Activated naive CD4-positive, alpha-beta T cell (primary cell): ENCODE results near the gene HSPB2.

Experiments used
- DNase-seq, 4 experiments: peaks; one replicate each; lab custom pipeline; 2025; lab: John Stamatoyannopoulos, UW

The HSPB2 gene

DNA sequence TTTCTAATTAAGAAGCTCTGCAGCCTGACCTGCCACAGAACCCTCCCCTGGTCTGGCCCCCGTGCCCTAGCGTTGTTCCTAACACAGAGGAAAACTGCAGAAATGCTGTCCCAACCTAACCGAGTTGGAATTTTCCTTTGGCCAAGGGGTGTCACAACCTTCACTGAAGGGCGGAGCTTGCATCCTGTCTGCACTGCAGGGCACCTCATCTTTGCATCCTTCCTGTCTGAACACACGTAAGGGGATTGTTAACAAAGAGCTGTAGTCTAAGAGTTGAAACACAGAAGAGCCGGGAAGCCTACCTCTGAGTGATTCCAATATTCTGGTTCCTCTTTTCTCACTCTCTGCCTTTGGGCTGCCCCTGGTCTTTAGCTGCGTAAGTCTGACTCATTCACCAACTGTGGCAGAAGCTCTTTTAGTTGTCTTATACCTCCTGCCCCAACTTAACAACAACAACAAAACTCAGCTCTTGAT lies 26.2 kb downstream of the HSPB2 start:
- peak in 1 of 4 experiments; percentile 7 for DNase-seq

DNA sequence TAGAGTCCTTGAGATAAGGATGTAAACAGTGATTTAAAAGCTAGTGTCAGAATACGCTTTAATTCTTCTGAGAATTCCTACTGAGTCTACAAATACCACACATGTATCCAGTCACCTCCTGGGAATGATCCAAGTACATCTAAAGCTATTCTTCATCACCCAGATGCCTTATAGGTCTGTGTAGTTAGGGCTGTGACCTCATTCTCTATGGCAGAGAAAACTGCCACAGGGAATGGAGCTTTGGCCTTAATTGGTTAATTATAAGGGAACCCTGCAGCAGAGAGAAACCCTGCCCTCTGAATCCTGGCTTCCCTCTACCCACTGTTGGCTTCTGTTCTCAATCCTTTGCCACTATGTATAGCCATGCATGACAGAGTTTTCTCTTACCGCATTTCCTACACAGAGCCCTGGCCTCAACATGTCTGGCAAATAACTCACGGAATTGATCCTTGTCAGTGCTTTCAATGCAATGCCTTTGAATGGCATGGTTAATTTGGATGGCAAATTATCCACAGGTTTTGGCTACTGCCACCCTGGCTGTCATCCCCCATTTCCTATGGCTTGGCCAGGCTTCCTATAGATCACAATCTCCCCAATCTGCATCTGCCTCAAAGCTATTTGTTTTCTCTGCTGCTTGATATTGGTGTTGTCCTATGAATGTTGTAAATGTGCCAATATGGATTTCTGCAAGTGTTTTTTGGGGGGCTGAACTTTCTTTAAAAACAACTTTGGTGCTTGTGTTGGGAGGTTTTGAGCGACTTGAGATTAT lies 27.5 kb downstream of the HSPB2 start:
- no peak for DNase-seq

DNA sequence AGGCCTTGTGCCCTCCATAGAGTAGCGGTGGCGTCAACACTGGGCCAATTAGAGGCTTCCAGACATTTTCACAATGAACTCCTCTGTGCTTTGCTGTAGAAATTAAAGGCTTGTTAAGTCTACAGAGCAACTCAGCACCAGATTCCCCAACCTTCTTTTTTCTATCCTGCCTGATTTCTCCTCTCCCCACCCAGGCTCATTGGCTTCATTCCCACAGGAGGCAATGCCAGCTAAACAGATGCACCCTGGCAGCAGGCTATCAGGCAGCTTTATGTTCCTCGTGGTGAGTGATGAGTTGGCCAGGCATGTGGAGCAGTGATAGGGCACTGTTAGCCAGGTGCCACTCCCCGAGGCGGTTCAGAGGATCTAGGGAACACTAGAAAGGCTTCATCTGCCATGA lies 29.4 kb downstream of the HSPB2 start:
- DNase-seq: no peak

DNA sequence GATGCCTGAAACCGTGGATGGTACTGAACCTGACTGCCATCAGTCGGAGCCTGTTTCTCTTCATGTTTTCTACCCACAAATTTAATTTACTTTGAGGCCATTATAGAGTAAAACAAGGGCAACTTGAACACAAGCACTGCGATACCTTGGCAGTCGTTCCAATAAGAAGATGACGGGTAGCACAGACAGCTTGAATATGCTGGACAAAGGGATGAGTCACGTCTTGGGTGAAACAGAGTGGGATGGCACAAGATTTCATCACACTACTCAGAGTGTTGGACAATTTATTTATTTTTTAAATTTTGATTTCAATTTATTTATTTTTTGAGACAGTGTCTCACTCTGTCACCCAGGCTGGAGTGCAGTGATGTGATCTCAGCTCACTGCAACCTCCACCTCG lies 30.3 kb downstream of the HSPB2 start:
- no peak for DNase-seq

DNA sequence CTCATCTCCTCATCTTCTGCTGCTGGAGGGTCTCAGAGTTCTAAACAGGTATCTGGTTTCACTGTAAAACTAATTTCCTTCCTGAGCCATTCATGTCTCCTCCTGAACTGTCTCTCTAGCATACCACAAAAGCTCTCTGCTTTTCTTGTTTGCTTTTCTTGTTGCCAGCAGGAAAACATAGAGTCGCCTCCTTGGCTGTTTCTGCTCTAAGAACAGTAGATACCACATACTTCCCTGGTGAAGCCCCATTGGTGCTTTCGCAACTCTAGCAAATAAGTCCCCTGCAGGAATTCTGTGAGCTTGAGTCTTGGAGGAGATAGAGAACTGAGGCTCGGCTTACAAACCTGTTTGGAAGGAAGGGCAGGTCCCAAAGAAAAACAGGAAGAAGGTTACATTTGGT lies 31.6 kb downstream of the HSPB2 start:
- DNase-seq: no peak

DNA sequence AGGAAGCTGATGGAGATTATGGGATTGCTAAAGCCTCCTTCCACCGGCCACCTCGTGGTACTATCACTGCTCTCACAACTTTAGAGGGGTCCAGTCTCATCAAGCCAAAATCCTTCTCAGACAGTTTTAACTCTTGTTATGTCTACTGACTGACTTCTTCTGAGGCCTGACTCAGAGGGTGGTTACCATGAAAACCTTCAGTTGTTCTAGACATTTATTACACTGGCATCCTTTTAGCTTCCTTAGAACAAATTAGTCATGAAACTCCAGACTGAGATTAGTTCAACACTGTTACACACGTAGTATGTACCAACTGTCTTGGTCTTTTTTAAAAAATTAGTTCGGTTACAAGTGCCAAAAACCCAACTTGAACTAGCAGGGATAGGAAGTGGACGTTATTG lies 32.1 kb downstream of the HSPB2 start:
- no peak for DNase-seq

DNA sequence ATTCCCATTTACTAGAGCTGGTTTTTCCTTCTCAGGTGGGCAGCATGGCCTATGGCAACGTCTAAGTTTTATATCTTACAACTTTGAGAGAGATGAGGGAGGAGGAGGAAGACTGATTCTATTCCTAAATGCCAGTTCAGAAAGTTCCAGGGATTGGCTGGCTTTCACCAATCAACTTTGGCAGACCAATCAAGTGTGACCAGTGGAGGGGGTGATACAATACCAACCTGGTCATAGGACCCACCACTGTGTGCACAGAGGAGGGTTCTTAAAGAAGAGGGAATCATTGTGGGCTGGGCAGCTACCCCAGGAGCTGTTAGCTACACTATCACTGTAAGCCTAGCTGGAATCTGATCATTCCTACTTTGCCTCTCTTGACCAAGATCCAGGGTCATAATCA lies 32.7 kb downstream of the HSPB2 start:
- DNase-seq: no peak

DNA sequence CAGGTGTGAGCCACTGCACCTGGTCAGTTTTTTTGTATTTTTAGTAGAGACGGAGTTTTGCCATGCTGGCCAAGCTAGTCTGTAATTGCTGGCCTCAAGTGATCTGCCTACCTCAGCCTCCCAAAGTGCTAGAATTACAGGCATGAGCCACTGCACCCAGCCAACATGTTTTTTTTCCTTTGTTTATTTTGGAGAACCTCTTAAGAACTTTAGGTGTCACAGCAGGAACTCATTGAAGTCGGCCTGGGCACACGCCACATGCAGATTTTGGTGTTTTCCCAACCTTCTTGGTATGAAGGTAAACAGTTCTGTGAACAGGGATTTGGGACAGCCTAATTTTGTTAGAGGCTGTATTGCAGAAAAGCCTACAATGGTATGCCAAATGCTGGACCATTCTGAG lies 34.0 kb downstream of the HSPB2 start:
- no peak for DNase-seq

DNA sequence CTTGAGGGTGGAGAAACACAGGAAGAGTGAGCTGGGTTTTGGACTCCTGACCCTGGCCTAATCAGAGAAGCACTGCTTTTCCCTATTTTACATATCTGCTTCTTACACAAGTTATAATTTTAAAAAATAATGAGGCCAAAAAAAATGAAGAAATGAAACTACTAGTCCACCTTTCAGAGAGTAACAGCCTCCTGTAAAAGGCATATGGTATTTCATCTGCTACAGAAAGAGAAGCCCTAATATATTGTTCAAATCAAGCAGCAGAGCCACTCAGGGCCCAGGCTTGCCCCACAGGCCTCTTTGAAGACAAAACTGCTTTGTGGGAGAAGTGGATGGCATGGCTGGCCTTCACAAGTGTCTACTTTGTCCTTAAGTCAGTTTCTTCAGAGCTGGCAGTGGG lies 34.6 kb downstream of the HSPB2 start:
- DNase-seq: no peak

DNA sequence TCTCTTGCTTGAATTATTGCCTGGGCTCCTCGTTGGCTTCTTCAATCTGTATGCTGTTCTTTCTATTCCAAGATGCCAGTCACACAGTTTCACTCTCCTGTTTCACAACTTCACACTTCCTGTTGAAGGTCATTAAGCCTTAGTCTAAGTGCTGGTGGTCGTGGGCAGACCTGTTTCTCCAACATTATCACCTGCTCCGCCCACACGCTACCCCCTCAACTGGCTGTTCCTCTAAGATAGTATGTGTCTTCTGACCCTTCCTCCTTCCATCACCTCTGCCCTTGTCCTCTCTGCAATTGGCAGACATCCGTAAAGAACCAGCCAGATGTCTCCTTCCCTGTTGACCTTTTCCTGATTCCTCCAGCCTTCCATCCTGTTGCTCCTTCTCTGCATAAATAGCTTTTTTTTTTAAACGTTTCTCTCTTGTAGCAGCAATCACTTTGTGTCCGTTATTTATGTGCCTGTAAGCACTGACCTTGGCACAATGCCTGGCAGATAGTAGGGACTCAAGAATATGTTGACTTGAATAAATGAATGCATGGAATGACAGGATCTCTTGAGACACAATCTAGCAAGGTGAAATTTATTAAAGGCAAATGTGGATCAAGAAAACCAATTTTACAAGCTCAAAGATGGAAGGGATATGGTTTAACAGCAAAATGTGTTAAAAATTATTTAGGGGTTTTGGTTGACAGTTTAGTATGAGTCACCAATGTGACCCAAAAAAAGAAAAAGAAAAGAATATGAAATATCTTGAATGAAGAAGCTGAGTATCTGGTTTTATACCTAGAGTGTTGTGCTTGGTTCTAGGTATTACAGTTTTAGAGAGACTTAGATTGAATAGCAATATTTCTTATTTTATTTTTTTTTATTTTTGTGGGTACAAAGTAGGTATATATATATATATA lies 37.2 kb downstream of the HSPB2 start:
- DNase-seq: no peak

DNA sequence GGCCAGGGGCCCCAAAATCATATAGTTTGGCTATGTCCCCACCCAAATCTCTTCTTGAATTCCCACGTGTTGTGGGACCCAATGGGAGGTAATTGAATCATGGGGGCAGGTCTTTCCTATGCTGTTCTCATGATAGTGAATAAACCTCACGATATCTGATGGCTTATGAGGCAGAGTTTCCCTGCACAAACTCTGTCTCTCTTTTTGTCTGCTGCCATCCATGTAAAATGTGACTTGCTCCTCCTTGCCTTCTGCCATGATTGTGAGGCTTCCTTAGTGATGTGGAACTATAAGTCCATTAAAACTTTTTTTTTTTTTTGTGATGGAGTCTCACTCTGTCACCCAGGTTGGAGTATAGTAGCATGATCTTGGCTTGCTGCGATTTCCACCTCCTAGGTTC lies 39.0 kb downstream of the HSPB2 start:
- no peak for DNase-seq

DNA sequence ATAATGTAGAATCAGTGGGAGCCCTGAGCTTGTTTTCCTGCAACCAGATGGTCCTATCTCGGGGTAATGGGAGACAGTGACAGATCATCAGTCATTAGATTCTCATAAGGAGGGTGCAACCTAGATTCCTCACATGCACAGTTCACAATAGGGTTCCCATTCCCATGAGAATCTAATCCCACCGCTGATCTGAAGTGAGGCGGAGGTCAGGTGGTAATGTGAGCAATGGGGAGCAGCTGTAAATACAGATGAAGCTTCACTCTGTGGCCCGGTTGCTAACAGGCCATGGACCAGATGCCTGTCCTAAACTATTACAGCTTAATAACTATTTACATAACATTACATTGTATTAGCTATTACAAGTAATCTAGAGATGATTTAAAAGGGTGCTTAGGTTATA lies 41.6 kb downstream of the HSPB2 start:
- DNase-seq: no peak

DNA sequence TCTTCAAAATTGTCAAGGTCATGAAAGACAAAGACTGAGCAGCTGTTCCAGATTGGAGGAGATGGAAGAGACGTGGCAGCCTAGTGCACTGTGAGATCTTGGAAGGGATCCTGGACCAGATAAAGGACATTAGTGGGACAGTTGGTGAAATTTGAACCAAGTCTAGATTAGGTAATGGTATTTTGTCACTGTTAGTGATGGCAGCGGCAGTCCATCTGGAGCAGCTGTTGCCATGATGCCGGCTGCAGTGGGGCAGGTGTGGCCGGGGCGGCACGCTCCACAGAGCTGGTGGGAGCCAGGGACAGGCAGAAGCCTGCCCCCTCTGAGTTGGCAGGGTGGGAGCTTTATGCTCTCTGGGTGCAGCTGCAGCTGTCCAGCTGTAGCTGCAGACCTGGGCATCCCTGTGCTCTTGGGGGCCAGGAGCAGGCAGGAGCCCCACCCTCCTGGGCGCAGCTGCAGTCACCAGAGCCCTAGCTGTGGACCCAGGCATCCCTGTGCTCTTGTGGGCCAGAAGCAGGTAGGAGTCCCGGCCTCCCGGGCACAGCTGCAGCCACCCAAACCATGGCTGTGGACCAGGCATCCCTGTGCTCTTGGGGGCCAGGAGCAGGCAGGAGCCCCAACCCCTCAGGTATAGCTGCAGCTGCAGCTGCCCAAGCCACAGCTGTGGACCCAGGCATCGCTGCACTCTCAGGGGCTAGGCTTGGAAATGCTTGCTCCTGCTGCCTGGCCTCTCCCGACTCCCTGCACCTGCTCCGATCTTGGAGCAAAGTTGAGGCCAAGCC lies 45.3 kb downstream of the HSPB2 start:
- no peak for DNase-seq

DNA sequence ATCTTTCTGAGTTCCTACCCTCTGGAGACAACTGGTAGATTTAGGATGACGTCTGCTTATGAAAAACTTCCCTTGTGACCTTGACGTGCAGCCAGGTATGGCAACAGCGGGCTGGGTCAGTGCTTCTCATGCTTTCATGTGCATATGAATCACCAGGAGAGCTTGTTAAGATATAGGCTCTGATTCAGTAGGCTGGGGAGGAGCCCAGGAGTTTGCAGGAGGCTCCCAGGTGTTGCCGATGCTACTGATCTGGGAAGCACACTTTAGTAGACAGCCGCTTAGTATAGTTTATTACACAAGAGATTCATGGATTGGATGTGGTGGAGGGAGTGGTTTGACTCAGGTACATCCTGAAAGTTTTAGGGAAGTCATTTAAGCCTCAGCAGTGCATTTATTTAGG lies 48.4 kb downstream of the HSPB2 start:
- DNase-seq: no peak

DNA sequence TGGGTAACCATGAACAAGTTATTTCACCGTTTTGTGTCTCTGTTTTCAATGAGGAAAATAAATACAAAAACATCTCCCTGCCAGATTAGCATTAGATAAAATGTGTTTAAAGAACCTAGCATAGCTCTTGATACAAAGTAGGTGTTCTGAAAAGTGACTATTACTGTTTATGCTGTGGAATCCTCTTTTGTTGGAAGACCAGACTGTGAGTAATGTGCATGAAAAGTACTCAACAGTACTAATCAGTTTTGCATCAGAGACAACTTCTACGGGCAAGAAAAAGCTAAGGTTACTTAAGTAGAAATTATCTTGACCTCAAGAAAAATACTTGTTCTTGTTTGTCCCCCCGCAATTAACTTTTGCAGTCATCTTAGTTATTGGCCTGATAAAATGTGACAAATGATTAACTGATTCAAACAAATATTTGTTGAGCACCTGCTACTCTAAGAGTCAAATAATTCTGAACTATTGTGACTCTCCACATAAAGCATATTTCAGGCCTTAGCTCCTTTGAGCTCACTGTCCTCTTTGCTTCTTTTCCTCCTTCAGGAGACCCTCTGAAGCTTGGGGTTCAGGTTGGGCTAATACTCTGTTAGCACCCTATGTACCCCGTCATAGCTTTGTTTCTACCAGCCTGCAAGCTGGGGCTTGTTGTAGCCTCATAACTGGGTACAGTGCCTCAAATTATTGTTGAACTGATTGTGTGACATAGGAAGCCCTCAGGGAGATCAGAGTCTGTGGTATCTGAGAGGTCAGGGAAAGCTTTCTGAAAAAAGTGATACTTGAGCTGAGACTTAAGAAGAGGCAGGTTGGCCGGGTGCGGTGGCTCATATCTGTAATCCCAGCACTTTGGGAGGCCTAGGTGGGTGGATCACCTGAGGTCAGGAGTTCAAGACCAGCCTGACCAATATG lies 49.1 kb downstream of the HSPB2 start:
- no peak for DNase-seq
